Naive thymus-derived CD4-positive, alpha-beta T cell (primary cell): ENCODE data around the gene C2. TPM values are rescaled to one million over a fixed set of nuclear protein-coding genes. Genes with fewer than 3 reads are reported as not detected.

Source experiments
- ATAC-seq: fragments of 150-1000 bp; cut with Tn5 transposase; 2 replicates; pipeline ENCODE4 v1.10.0; 2021; ENCODE audit warnings: mild to moderate bottlenecking, moderate library complexity
- CTCF ChIA-PET: fragments of 350-600 bp; sonication (Branson Sonifier 250); formaldehyde crosslinking; loops from one replicate; lab custom pipeline; 2021; ENCODE audit warnings: antibody characterized with exemption; lab: Charles Lee
- POLR2A ChIA-PET: fragments of 350-600 bp; sonication (Branson Sonifier 250); formaldehyde crosslinking; loops from one replicate; lab custom pipeline; 2021; ENCODE audit warnings: antibody characterized with exemption, inconsistent platforms; lab: Charles Lee
- DNase-seq, 9 donors: peaks; one replicate each; pipeline versions ENCODE4 v3.0.0 to v3.0.0-alpha.2; 2020 to 2022; ENCODE audit warnings: mixed read lengths in 1 of 9
- H3K27ac ChIP-seq: one replicate; pipeline ENCODE4 v1.7.0; 2013; ENCODE audit warnings: mild to moderate bottlenecking, low read depth, low read length, moderate library complexity
- H3K27me3 ChIP-seq, 2 donors: one replicate each; pipeline ENCODE4 v1.7.0; 2013; ENCODE audit warnings: low read length in 2 of 2, mild to moderate bottlenecking in 2 of 2, moderate library complexity in 2 of 2; ENCODE audit not compliant: control insufficient read depth in 2 of 2, insufficient read depth in 2 of 2
- H3K36me3 ChIP-seq, 3 experiments: 1 replicate in 2 of 3; 2 replicates in 1 of 3; pipeline ENCODE4 v1.7.0; 2013; ENCODE audit warnings: low read length in 3 of 3, mild to moderate bottlenecking in 3 of 3, moderate library complexity in 1 of 3; ENCODE audit not compliant: insufficient read depth in 3 of 3, control insufficient read depth in 2 of 3
- H3K4me1 ChIP-seq, 2 donors: one replicate each; pipeline ENCODE4 v1.7.0; 2013; ENCODE audit warnings: low read length in 2 of 2, mild to moderate bottlenecking in 2 of 2, moderate library complexity in 1 of 2; ENCODE audit not compliant: control insufficient read depth in 2 of 2, insufficient read depth in 2 of 2
- H3K4me3 ChIP-seq: 2 replicates; pipeline ENCODE4 v1.7.0; 2013; ENCODE audit warnings: mild to moderate bottlenecking, low read length
- H3K9me3 ChIP-seq, 3 experiments: 1 replicate in 2 of 3; 2 replicates in 1 of 3; pipeline ENCODE4 v1.7.0; 2013; ENCODE audit warnings: low read length in 3 of 3; ENCODE audit not compliant: control insufficient read depth in 2 of 3
- H3K27ac Mint-ChIP-seq, 9 donors: one replicate each; pipeline ENCODE4 v1.8.0; 2020 to 2022; ENCODE audit warnings: mixed read lengths in 9 of 9, mild to moderate bottlenecking in 8 of 9, moderate library complexity in 5 of 9, inconsistent platforms in 2 of 9
- H3K27me3 Mint-ChIP-seq, 5 donors: one replicate each; pipeline ENCODE4 v1.8.0; 2021 to 2022; ENCODE audit warnings: mixed read lengths in 5 of 5, mild to moderate bottlenecking in 1 of 5
- H3K36me3 Mint-ChIP-seq, 5 donors: one replicate each; pipeline ENCODE4 v1.8.0; 2020 to 2022; ENCODE audit warnings: mixed read lengths in 5 of 5, mild to moderate bottlenecking in 3 of 5, inconsistent platforms in 1 of 5
- H3K4me1 Mint-ChIP-seq, 7 donors: one replicate each; pipeline ENCODE4 v1.8.0; 2020 to 2022; ENCODE audit warnings: mixed read lengths in 7 of 7, mild to moderate bottlenecking in 3 of 7, inconsistent platforms in 1 of 7
- H3K4me3 Mint-ChIP-seq, 10 donors: one replicate each; pipeline ENCODE4 v1.8.0; 2020 to 2022; ENCODE audit warnings: mild to moderate bottlenecking in 10 of 10, mixed read lengths in 10 of 10, moderate library complexity in 6 of 10, inconsistent platforms in 2 of 10
- H3K9me3 Mint-ChIP-seq, 11 donors: one replicate each; pipeline ENCODE4 v1.8.0; 2020 to 2022; ENCODE audit warnings: mixed read lengths in 11 of 11, mild to moderate bottlenecking in 4 of 11, inconsistent platforms in 1 of 11, moderate library complexity in 1 of 11
- intact Hi-C, 2 donors: fragments of 100-400 bp; cut with micrococcal nuclease; formaldehyde crosslinking; loops; one replicate each; pipeline ENCODE4 v1.15.1; 2023
- polyA plus RNA-seq, 2 donors: library from polyadenylated mRNA; unstranded; fragments of 300-500 nt; fragmentation: Illumina TruSeq; gene quantifications; one replicate each; pipeline ENCODE4 v1.2.3, GENCODE V29; 2021
- total RNA-seq, 6 experiments: library from RNA in 5 of 6; stranded (reverse) in 5 of 6; gene quantifications; 1 replicate in 5 of 6; 2 replicates in 1 of 6; pipeline ENCODE4 v1.2.3 and lab custom pipeline; 2021 to 2026

C2 gene
- total and polyA plus RNA-seq, 7 experiments from 2014 or later, result 0.10 to 8.2 (median 2.1) TPM; not detected in 1

- Mint-ChIP-seq H3K9me3 (peaks cover 0 to 3% (median 0%) of the 10 kb centered on the region in 11 donors), H3K4me3 (peak within 1 kb of the TSS; percentile 92 to 99 (median 96)), H3K4me1 (peaks cover 25 to 46% (median 39%) of the 10 kb centered on the region in 7 donors), H3K36me3 (peaks cover 0 to 8% (median 4%) of the 10 kb centered on the region in 5 donors), H3K27me3 (peaks cover 0 to 2% (median 0%) of the 10 kb centered on the region in 5 donors), H3K27ac (peak within 1 kb of the TSS; percentile 91 to 99 (median 97))
- peak; percentile 78 to 93 (median 84) for DNase-seq
- peak within 1 kb of the TSS; percentile 93 for H3K4me3 ChIP-seq
- ChIA-PET CTCF (interaction anchor here (0.6 to 1.5 kb wide), 8 partner anchors 9 to 894 kb away, joined by 3 to 4 read pairs (median 3); partner anchors contain the start of genes NELFE, NEU1 and SKIC2), POLR2A (interaction anchor here (0.6 to 2.3 kb wide), 18 partner anchors 11 to 1074 kb away, joined by 3 to 13 read pairs (median 4); partner anchors contain the start of genes BAG6, BRD2, C6orf47 and CSNK2B)
- peaks cover 17 to 23% of the 10 kb centered on the region in 2 donors for H3K4me1 ChIP-seq
- peak within 1 kb of the TSS; percentile 96 for H3K27ac ChIP-seq
- H3K27me3 ChIP-seq, result no peaks in the 10 kb centered on the region
- ATAC-seq, result peak; percentile 73
- intact Hi-C loops, result loop anchor here (1.0 to 10.0 kb wide), 17 partner anchors 34 to 1071 kb away; partner anchors contain the start of genes ABHD16A (in 2 of the 2), SKIC2 (in 2 of the 2), AGPAT1 (in 1 of the 2) and ATP6V1G2 (in 1 of the 2)
- no peaks in the 10 kb centered on the region for H3K9me3 ChIP-seq
- peaks cover 0 to 18% (median 7%) of the 10 kb centered on the region in 3 experiments for H3K36me3 ChIP-seq
Observed at GRCh38 chr6:31897612-31898382, 29.7 kb upstream of the C2 start, which contains the start of gene EHMT2. TSS of gene EHMT2 (minus strand) at chr6:31897698. CDS start at chr6:31897677, 21 bp downstream.

GRCh38 chr6:31898383-31899011 is 29.0 kb upstream of the C2 start:
- peak overlapping the region; percentile 96 for H3K27ac ChIP-seq
- POLR2A ChIA-PET, result interaction anchor here (0.6 to 2.3 kb wide), 15 partner anchors 10 to 1070 kb away, joined by 3 to 13 read pairs (median 4); partner anchors contain the start of genes ATF6B, BAG6, BRD2 and C6orf47
- peak overlapping the region; percentile 93 for H3K4me3 ChIP-seq
- peaks cover 19 to 23% of the 10 kb centered on the region in 2 donors for H3K4me1 ChIP-seq
- H3K36me3 ChIP-seq, result peaks cover 0 to 11% (median under 1%) of the 10 kb centered on the region in 3 experiments
- Mint-ChIP-seq H3K36me3 (peaks cover 0 to 8% (median 2%) of the 10 kb centered on the region in 5 donors), H3K4me1 (peaks cover 30 to 50% (median 44%) of the 10 kb centered on the region in 7 donors), H3K4me3 (peak overlapping the region; percentile 92 to 99 (median 96)), H3K27ac (peak overlapping the region; percentile 91 to 99 (median 97)), H3K27me3 (peaks cover 0 to 2% (median 0%) of the 10 kb centered on the region in 5 donors), H3K9me3 (peaks cover 0 to 3% (median 0%) of the 10 kb centered on the region in 11 donors)
- no peaks in the 10 kb centered on the region for H3K27me3 ChIP-seq
- DNase-seq (peak in 7 of 9 donors; percentile 54 to 68 (median 63)), ATAC-seq (peak; percentile 41)
- H3K9me3 ChIP-seq, result no peaks in the 10 kb centered on the region
- CTCF ChIA-PET, result interaction anchor here (0.6 to 1.5 kb wide), 6 partner anchors 9 to 895 kb away, joined by 3 to 4 read pairs (median 4); partner anchors contain the start of gene NEU1
- intact Hi-C loops, result loop anchor here (1.0 to 10.0 kb wide), 11 partner anchors 61 to 1070 kb away; partner anchors contain the start of genes ABHD16A (in 2 of the 2), AGPAT1 (in 1 of the 2), BAG6 (in 1 of the 2) and BRD2 (in 1 of the 2)

GRCh38 chr6:31899215-31899614 is 28.3 kb upstream of the C2 start:
- Mint-ChIP-seq H3K4me3 (peak overlapping the region; percentile 67 to 99 (median 86)), H3K9me3 (peaks cover 0 to 3% (median 0%) of the 10 kb centered on the region in 11 donors), H3K4me1 (peaks cover 30 to 50% (median 44%) of the 10 kb centered on the region in 7 donors), H3K36me3 (peaks cover 0 to 8% (median 0%) of the 10 kb centered on the region in 5 donors), H3K27ac (peak overlapping the region in 8 of 9 donors; percentile 15 to 95 (median 78)), H3K27me3 (peaks cover 0 to 5% (median 0%) of the 10 kb centered on the region in 5 donors)
- Histone ChIP-seq H3K36me3 (peaks cover 0 to 10% (median 0%) of the 10 kb centered on the region in 3 experiments), H3K4me3 (no peak overlapping the region), H3K9me3 (no peaks in the 10 kb centered on the region), H3K4me1 (peaks cover 19 to 23% of the 10 kb centered on the region in 2 donors), H3K27me3 (no peaks in the 10 kb centered on the region), H3K27ac (peak overlapping the region; percentile 96)
- CTCF ChIA-PET, result interaction anchor here (1.5 kb wide), 1 partner anchor 36 kb away, joined by 4 read pairs; the partner anchor contains the start of gene NEU1
- POLR2A ChIA-PET, result interaction anchor here (1.1 to 2.3 kb wide), 4 partner anchors 9 to 1069 kb away, joined by 4 to 13 read pairs (median 7); partner anchors contain the start of genes BRD2, NEU1 and SKIC2
- intact Hi-C loops, result loop anchor here (2.0 to 10.0 kb wide), 6 partner anchors 102 to 1070 kb away; partner anchors contain the start of genes AGPAT1 (in 1 of the 2), BRD2 (in 1 of the 2), FKBPL (in 1 of the 2) and GPSM3 (in 1 of the 2)
- DNase-seq (no peak), ATAC-seq (no peak)

- Histone ChIP-seq H3K27me3 (no peaks in the 10 kb centered on the region), H3K27ac (no peak overlapping the region), H3K4me3 (no peak overlapping the region), H3K36me3 (peaks cover 0 to 10% (median 0%) of the 10 kb centered on the region in 3 experiments), H3K9me3 (no peaks in the 10 kb centered on the region), H3K4me1 (peaks cover 19 to 23% of the 10 kb centered on the region in 2 donors)
- Mint-ChIP-seq H3K9me3 (peaks cover 0 to 3% (median 0%) of the 10 kb centered on the region in 11 donors), H3K27me3 (peaks cover 0 to 5% (median 0%) of the 10 kb centered on the region in 5 donors), H3K4me1 (peaks cover 30 to 50% (median 44%) of the 10 kb centered on the region in 7 donors), H3K4me3 (peak overlapping the region; percentile 12 to 99 (median 86)), H3K27ac (peak overlapping the region in 7 of 9 donors; percentile 15 to 91 (median 77)), H3K36me3 (peaks cover 0 to 7% (median 0%) of the 10 kb centered on the region in 5 donors)
- ChIA-PET CTCF (no interaction called here), POLR2A (interaction anchor here (0.6 to 1.3 kb wide), 2 partner anchors 37 to 315 kb away, joined by 3 to 5 read pairs; partner anchors contain the start of gene NEU1)
- DNase-seq (no peak), ATAC-seq (no peak)
- intact Hi-C loops, result loop anchor here (2.0 to 10.0 kb wide), 6 partner anchors 103 to 1069 kb away; partner anchors contain the start of genes AGPAT1 (in 1 of the 2), BRD2 (in 1 of the 2), FKBPL (in 1 of the 2) and GPSM3 (in 1 of the 2)
Observed at GRCh38 chr6:31899882-31900722, 27.4 kb upstream of the C2 start.

- Histone ChIP-seq H3K4me1 (peaks cover 19 to 23% of the 10 kb centered on the region in 2 donors), H3K27me3 (no peaks in the 10 kb centered on the region), H3K4me3 (peak overlapping the region; percentile 80), H3K36me3 (peaks cover 0 to 6% (median 0%) of the 10 kb centered on the region in 3 experiments), H3K9me3 (no peaks in the 10 kb centered on the region), H3K27ac (peak overlapping the region; percentile 83)
- ChIA-PET POLR2A (interaction anchor here (1.3 kb wide), 1 partner anchor 38 kb away, joined by 5 read pairs; the partner anchor contains the start of gene NEU1), CTCF (no interaction called here)
- peaks cover 0 to 3% (median 0%) of the 10 kb centered on the region in 11 donors for H3K9me3 Mint-ChIP-seq
- peaks cover 25 to 41% (median 39%) of the 10 kb centered on the region in 7 donors for H3K4me1 Mint-ChIP-seq
- intact Hi-C loops, result no loop called here
- H3K4me3 Mint-ChIP-seq, result peak overlapping the region; percentile 42 to 96 (median 86)
- peak in 1 of 9 donors; percentile 8 for DNase-seq
- peaks cover 0 to 7% (median 0%) of the 10 kb centered on the region in 5 donors for H3K36me3 Mint-ChIP-seq
- H3K27ac Mint-ChIP-seq, result peak overlapping the region in 5 of 9 donors; percentile 6 to 85 (median 36)
- peaks cover 0 to 5% (median 0%) of the 10 kb centered on the region in 5 donors for H3K27me3 Mint-ChIP-seq
- no peak for ATAC-seq
Observed at GRCh38 chr6:31900917-31901414, 26.6 kb upstream of the C2 start.
